H9 (cell line): ENCODE data around the gene SSTR3. TPM values are rescaled to one million over a fixed set of nuclear protein-coding genes. Genes with fewer than 3 reads are reported as not detected.

Source experiments
- DNase-seq: peaks from one replicate; pipeline ENCODE4 v3.0.0-alpha.2; 2017
- H2AFZ ChIP-seq: one replicate; pipeline ENCODE4 v1.6.1; 2013; ENCODE audit warnings: mild to moderate bottlenecking, low read length, control low read depth, moderate library complexity
- H2AK5ac ChIP-seq: 2 replicates; pipeline ENCODE4 v1.6.1; 2013; ENCODE audit warnings: low read length, control low read depth, mixed read lengths; ENCODE audit not compliant: insufficient read length
- H2BK120ac ChIP-seq: one replicate; pipeline ENCODE4 v1.6.1; 2013; ENCODE audit warnings: low read depth, mild to moderate bottlenecking, low read length, control low read depth, inconsistent platforms; ENCODE audit not compliant: poor library complexity, severe bottlenecking
- H2BK12ac ChIP-seq: 2 replicates; pipeline ENCODE4 v1.6.1; 2013; ENCODE audit warnings: low read length, control low read depth, mixed read lengths, low read depth; ENCODE audit not compliant: insufficient read length
- H2BK15ac ChIP-seq: 2 replicates; pipeline ENCODE4 v1.6.1; 2013; ENCODE audit warnings: low read depth, low read length, control low read depth
- H2BK20ac ChIP-seq: one replicate; pipeline ENCODE4 v1.6.1; 2013; ENCODE audit warnings: low read depth, mild to moderate bottlenecking, low read length, control low read depth, inconsistent platforms; ENCODE audit not compliant: poor library complexity, severe bottlenecking
- H2BK5ac ChIP-seq: 2 replicates; pipeline ENCODE4 v1.6.1; 2013; ENCODE audit warnings: low read length, control low read depth, mixed read lengths; ENCODE audit not compliant: insufficient read length
- H3K14ac ChIP-seq: 2 replicates; pipeline ENCODE4 v1.6.1; 2013; ENCODE audit warnings: low read length, control low read depth; ENCODE audit not compliant: insufficient read depth
- H3K18ac ChIP-seq: 2 replicates; pipeline ENCODE4 v1.6.1; 2013; ENCODE audit warnings: low read depth, mild to moderate bottlenecking, mixed read lengths, low read length, control low read depth; ENCODE audit not compliant: insufficient read length
- H3K23ac ChIP-seq: 2 replicates; pipeline ENCODE4 v1.6.1; 2013; ENCODE audit warnings: low read length, control low read depth, mixed read lengths, low read depth; ENCODE audit not compliant: insufficient read length
- H3K23me2 ChIP-seq: 2 replicates; pipeline ENCODE4 v1.6.1; 2013; ENCODE audit warnings: low read depth, mild to moderate bottlenecking, mixed read lengths, low read length, control low read depth; ENCODE audit not compliant: insufficient read length, poor library complexity, severe bottlenecking
- H3K27ac ChIP-seq: 2 replicates; pipeline ENCODE4 v1.5.1; 2013; ENCODE audit warnings: low read length, control low read depth, mixed read lengths, low read depth; ENCODE audit not compliant: insufficient read length
- H3K27me3 ChIP-seq: 2 replicates; pipeline ENCODE4 v1.6.1; 2013; ENCODE audit warnings: low read length, control low read depth, inconsistent platforms; ENCODE audit not compliant: insufficient read depth
- H3K4ac ChIP-seq: 2 replicates; pipeline ENCODE4 v1.6.1; 2013; ENCODE audit warnings: low read depth, mild to moderate bottlenecking, control low read depth, inconsistent platforms, low read length, moderate library complexity
- H3K4me1 ChIP-seq: 2 replicates; pipeline ENCODE4 v1.6.1; 2013; ENCODE audit warnings: low read length, control low read depth, inconsistent platforms; ENCODE audit not compliant: insufficient read depth
- H3K4me2 ChIP-seq: 2 replicates; pipeline ENCODE4 v1.6.1; 2013; ENCODE audit warnings: low read length, control low read depth, mixed read lengths; ENCODE audit not compliant: insufficient read length, insufficient read depth
- H3K56ac ChIP-seq: 2 replicates; pipeline ENCODE4 v1.6.1; 2013; ENCODE audit warnings: low read depth, mild to moderate bottlenecking, mixed read lengths, low read length, control low read depth; ENCODE audit not compliant: insufficient read length
- H3K79me1 ChIP-seq: 2 replicates; pipeline ENCODE4 v1.6.1; 2013; ENCODE audit warnings: low read depth, mild to moderate bottlenecking, moderate library complexity, low read length, control low read depth, inconsistent platforms; ENCODE audit not compliant: insufficient read depth, poor library complexity, severe bottlenecking
- H3K79me2 ChIP-seq: 2 replicates; pipeline ENCODE4 v1.6.1; 2013; ENCODE audit warnings: low read length, control low read depth, inconsistent platforms; ENCODE audit not compliant: insufficient read depth
- H3K9ac ChIP-seq: 2 replicates; pipeline ENCODE4 v1.6.1; 2013; ENCODE audit warnings: low read length, control low read depth, mixed read lengths; ENCODE audit not compliant: insufficient read length; ENCODE audit errors: extremely low read depth
- H3K9me3 ChIP-seq: one replicate; pipeline ENCODE4 v1.6.1; 2013; ENCODE audit warnings: low read depth, low read length, inconsistent platforms; ENCODE audit not compliant: control insufficient read depth
- H3T11ph ChIP-seq: one replicate; pipeline ENCODE4 v1.6.1; 2013; ENCODE audit warnings: mild to moderate bottlenecking, low read length, control low read depth, inconsistent platforms
- H4K20me1 ChIP-seq: one replicate; pipeline ENCODE4 v1.6.1; 2013; ENCODE audit not compliant: control insufficient read depth, insufficient read length, insufficient read depth
- H4K5ac ChIP-seq: 2 replicates; pipeline ENCODE4 v1.6.1; 2013; ENCODE audit warnings: low read depth, mild to moderate bottlenecking, mixed read lengths, low read length, control low read depth; ENCODE audit not compliant: insufficient read length
- H4K8ac ChIP-seq: replicated peaks from 2 replicates; pipeline ENCODE4 v1.6.1; 2013; ENCODE audit warnings: low read length, control low read depth, mixed read lengths, low read depth; ENCODE audit not compliant: insufficient read length
- H4K91ac ChIP-seq: 2 replicates; pipeline ENCODE4 v1.6.1; 2013; ENCODE audit warnings: low read depth, mild to moderate bottlenecking, moderate library complexity, mixed read lengths, low read length, control low read depth; ENCODE audit not compliant: insufficient read length
- H3K27ac Mint-ChIP-seq, 3 experiments: 2 replicates in 2 of 3; 3 replicates in 1 of 3; pipeline ENCODE4 v1.8.0; 2020 to 2021; ENCODE audit warnings: mixed read lengths in 3 of 3, mild to moderate bottlenecking in 1 of 3, moderate library complexity in 1 of 3
- H3K27me3 Mint-ChIP-seq: 2 replicates; pipeline ENCODE4 v1.8.0; 2021; ENCODE audit warnings: low read depth, mild to moderate bottlenecking, moderate library complexity, mixed read lengths
- H3K36me3 Mint-ChIP-seq, 3 experiments: 2 replicates in 2 of 3; 3 replicates in 1 of 3; pipeline ENCODE4 v1.8.0; 2020 to 2021; ENCODE audit warnings: low read depth in 3 of 3, mixed read lengths in 3 of 3; ENCODE audit not compliant: insufficient read depth in 1 of 3
- H3K4me1 Mint-ChIP-seq, 2 experiments: 2 replicates each; pipeline ENCODE4 v1.8.0; 2020; ENCODE audit warnings: mixed read lengths in 2 of 2
- H3K4me3 Mint-ChIP-seq, 2 experiments: 2 replicates in 1 of 2; 3 replicates in 1 of 2; pipeline ENCODE4 v1.8.0; 2020 to 2021; ENCODE audit warnings: mild to moderate bottlenecking in 2 of 2, mixed read lengths in 2 of 2, moderate library complexity in 1 of 2
- H3K9me3 Mint-ChIP-seq, 2 experiments: 2 replicates in 1 of 2; 3 replicates in 1 of 2; pipeline ENCODE4 v1.8.0; 2020; ENCODE audit warnings: mild to moderate bottlenecking in 2 of 2, mixed read lengths in 2 of 2, moderate library complexity in 1 of 2
- CTCF ChIP-seq: fragments of 200-600 bp; sonication (generic); conservative IDR thresholded peaks from 3 replicates; pipeline ENCODE4 v1.8.0; 2021; ENCODE audit warnings: antibody characterized with exemption, mild to moderate bottlenecking
- WGBS: extraction: QIAGEN DNeasy Blood & Tissue Kit; methylation state at CpG from one replicate; pipeline ENCODE4 v1.1.7; 2013; ENCODE audit warnings: missing lambda C conversion rate, low lambda C conversion rate, mixed read lengths; ENCODE audit not compliant: insufficient read length; ENCODE audit errors: extremely low coverage; 5-methylcytosine and 5-hydroxymethylcytosine counted together
- total RNA-seq: library from RNA; stranded (reverse); gene quantifications from 2 replicates; pipeline ENCODE4 v1.2.1, GENCODE V29; 2021

SSTR3 gene
- total RNA-seq, 1 experiment from 2014 or later: 0.68 TPM

- no peak overlapping the region for H4K8ac ChIP-seq
- H3K9me3 ChIP-seq: no peaks in the 10 kb centered on the region
- H2BK12ac ChIP-seq: no peak overlapping the region
- no peak overlapping the region for H4K91ac ChIP-seq
- no peak overlapping the region for H3K27ac ChIP-seq
- H3K14ac ChIP-seq: peak overlapping the region; percentile 74
- DNase-seq: peak; percentile 98
- H3K18ac ChIP-seq: peak overlapping the region; percentile 89
- no peak overlapping the region for H2BK20ac ChIP-seq
- no peak overlapping the region for H3K56ac ChIP-seq
- no peaks in the 10 kb centered on the region for H3K79me2 ChIP-seq
- peak; percentile 94 for TF ChIP-seq CTCF
- no peak overlapping the region for H2BK120ac ChIP-seq
- no peaks in the 10 kb centered on the region for H4K20me1 ChIP-seq
- no peaks in the 10 kb centered on the region for H3K27me3 ChIP-seq
- no peaks in the 10 kb centered on the region; the same call in 1 of the 2 replicates for H3K4me1 ChIP-seq
- Mint-ChIP-seq H3K27me3 (peaks cover 7% of the 10 kb centered on the region), H3K4me3 (peak overlapping the region; percentile 79 to 82), H3K4me1 (peaks cover 20 to 42% of the 10 kb centered on the region in 2 experiments), H3K27ac (peak overlapping the region in 1 of 3 experiments; percentile 44; a peak in 2 of 7 replicates), H3K36me3 (no peaks in the 10 kb centered on the region), H3K9me3 (no peaks in the 10 kb centered on the region)
- no peak overlapping the region for H2AFZ ChIP-seq
- H4K5ac ChIP-seq: no peak overlapping the region
- no peak overlapping the region for H3T11ph ChIP-seq
- H3K4me2 ChIP-seq: peak overlapping the region; percentile 87
- H3K79me1 ChIP-seq: no peaks in the 10 kb centered on the region
- peak overlapping the region; percentile 77 for H3K9ac ChIP-seq
- no peak overlapping the region for H2BK5ac ChIP-seq
- H3K23ac ChIP-seq: no peak overlapping the region
- H2AK5ac ChIP-seq: no peak overlapping the region
- H2BK15ac ChIP-seq: no peak overlapping the region
- H3K4ac ChIP-seq: no peak overlapping the region
- H3K23me2 ChIP-seq: peaks cover 5% of the 10 kb centered on the region
- no CpG with 5 or more reads among the region's 58 CpGs for WGBS
Observed at GRCh38 chr22:37199103-37199759, 13.0 kb downstream of the SSTR3 start.
